Measurements from ENCODE around the gene CARD11. TPM values are rescaled to one million over a fixed set of nuclear protein-coding genes. Genes with fewer than 3 reads are reported as not detected.

Gene CARD11
- total and polyA plus RNA-seq, 2 experiments from 2014 or later = 0.15 TPM; not detected in 1

DNA sequence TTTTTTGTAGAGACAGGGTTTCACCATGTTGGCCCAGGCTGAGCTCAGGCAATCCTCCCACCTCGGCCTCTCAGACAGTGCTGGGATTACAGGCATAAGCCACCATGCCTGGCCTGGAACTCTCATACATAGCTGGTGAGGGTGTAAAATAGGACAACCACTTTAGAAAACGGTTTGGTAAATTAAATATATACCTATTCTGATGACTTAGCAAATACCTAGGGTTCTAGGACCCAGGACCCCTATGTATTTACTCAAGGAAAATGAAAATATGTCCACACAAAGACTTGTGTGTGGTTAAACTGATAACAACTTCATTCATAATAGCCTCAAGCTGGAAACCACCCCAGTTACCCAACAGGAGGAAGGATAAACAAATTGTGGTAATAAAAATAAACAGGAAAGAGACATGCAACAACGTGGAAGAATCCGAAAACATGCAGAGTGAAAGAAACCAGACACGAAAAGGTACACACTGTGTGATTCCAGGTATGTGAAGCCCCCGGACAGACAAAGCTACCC, 52.7 kb downstream of the CARD11 start:
- TF ChIP-seq, protein P1, sequence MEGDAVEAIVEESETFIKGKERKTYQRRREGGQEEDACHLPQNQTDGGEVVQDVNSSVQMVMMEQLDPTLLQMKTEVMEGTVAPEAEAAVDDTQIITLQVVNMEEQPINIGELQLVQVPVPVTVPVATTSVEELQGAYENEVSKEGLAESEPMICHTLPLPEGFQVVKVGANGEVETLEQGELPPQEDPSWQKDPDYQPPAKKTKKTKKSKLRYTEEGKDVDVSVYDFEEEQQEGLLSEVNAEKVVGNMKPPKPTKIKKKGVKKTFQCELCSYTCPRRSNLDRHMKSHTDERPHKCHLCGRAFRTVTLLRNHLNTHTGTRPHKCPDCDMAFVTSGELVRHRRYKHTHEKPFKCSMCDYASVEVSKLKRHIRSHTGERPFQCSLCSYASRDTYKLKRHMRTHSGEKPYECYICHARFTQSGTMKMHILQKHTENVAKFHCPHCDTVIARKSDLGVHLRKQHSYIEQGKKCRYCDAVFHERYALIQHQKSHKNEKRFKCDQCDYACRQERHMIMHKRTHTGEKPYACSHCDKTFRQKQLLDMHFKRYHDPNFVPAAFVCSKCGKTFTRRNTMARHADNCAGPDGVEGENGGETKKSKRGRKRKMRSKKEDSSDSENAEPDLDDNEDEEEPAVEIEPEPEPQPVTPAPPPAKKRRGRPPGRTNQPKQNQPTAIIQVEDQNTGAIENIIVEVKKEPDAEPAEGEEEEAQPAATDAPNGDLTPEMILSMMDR (IDR thresholded peaks at IDR 0.05; ENCODE audit: low read depth, low read length) = no peak
- H3K4me1 ChIP-seq (ENCODE audit: low read depth) = no peaks in the 10 kb centered on the region

DNA sequence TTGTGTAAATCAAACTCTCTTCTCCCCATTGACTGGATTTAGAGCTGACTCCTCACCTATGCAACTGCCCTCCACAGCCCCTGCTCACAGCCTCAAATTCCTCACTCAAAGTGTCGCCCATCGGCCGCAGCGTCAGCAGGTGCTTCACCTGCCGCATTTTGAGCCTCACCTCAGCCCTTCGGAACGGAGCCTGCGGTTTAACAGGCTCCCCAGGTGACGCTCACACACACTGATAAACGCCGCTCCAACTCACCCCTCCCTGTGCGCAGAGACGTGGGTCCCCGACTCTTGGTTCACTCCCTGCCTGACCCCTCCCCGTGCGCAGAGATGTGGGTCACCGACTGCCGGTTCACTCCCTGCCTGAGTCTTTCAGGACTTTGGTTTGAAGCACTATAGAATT, 57.1 kb downstream of the CARD11 start:
- Histone ChIP-seq H3K9me3 (ENCODE audit: low read depth) (no peaks in the 10 kb centered on the region), H3K27me3 (no peaks in the 10 kb centered on the region), H3K4me3 (no peak overlapping the region), H3K36me3 (no peaks in the 10 kb centered on the region), H3K4me1 (ENCODE audit: low read depth) (no peaks in the 10 kb centered on the region), H3K27ac (no peak overlapping the region)
- TF ChIP-seq, protein P1 (IDR thresholded peaks at IDR 0.05; ENCODE audit: low read depth, low read length) = no peak
- no peak for DNase-seq (ENCODE audit: low read depth in 1 of 2, low spot score in 1 of 2)

More for the DNA sequence above, 52.7 kb downstream of the CARD11 start:
- no peak for DNase-seq (ENCODE audit: low read depth in 1 of 2, low spot score in 1 of 2)
- Histone ChIP-seq H3K9me3 (ENCODE audit: low read depth) (no peaks in the 10 kb centered on the region), H3K36me3 (no peaks in the 10 kb centered on the region), H3K27ac (no peak overlapping the region), H3K27me3 (no peaks in the 10 kb centered on the region), H3K4me3 (no peak overlapping the region)

DNA sequence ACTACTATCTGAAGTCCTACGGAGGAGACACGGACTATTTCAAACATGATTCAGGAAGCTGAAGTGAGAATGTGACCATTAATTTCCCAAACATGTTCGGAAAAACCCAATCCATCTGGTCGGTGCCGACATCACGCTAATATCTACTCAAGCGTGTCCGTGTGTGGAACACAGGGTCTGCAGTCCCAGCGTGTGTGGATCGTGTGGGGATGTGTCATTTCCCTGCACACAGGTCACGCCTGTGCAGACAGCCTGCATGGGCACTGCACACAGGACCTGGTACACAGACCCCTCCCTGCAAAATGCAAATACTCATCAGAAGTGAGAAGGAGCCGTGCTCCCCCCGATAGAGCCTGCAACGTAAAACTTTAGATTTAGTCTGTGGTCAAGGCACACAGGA, 57.8 kb downstream of the CARD11 start:
- H3K36me3 ChIP-seq = no peaks in the 10 kb centered on the region
- DNase-seq (ENCODE audit: low read depth in 1 of 2, low spot score in 1 of 2) = no peak
- H3K4me3 ChIP-seq = no peak overlapping the region

DNA sequence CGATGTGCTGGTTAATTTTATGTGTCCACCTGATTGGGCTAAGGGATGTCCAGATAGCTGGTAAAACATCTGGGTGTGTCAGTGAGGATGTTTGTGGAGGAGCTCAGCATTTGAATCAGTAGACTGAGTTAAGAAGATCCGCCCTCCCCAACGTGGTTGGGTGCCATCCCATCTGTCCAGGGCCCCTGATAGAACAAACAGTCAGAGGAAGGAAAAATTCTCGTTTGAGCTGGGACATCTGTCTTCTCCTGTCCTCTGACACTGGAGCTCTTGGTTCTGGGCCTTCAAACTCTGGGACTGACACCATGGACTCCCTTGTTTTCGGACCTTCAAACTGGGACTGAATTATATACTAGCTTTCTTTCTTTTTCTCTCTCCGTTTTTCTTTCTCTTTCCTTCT, 59.6 kb downstream of the CARD11 start:
- no peak for DNase-seq (ENCODE audit: low read depth in 1 of 2, low spot score in 1 of 2)
- Histone ChIP-seq H3K4me1 (ENCODE audit: low read depth) (no peaks in the 10 kb centered on the region), H3K4me3 (no peak overlapping the region), H3K27ac (no peak overlapping the region), H3K9me3 (ENCODE audit: low read depth) (no peaks in the 10 kb centered on the region), H3K36me3 (no peaks in the 10 kb centered on the region), H3K27me3 (no peaks in the 10 kb centered on the region)
- TF ChIP-seq, protein P1 (IDR thresholded peaks at IDR 0.05; ENCODE audit: low read depth, low read length) = no peak

More for the DNA sequence above, 57.8 kb downstream of the CARD11 start:
- H3K4me1 ChIP-seq (ENCODE audit: low read depth) = no peaks in the 10 kb centered on the region
- no peak overlapping the region for H3K27ac ChIP-seq
- TF ChIP-seq, protein P1 (IDR thresholded peaks at IDR 0.05; ENCODE audit: low read depth, low read length) = no peak
- H3K9me3 ChIP-seq (ENCODE audit: low read depth) = no peaks in the 10 kb centered on the region
- no peaks in the 10 kb centered on the region for H3K27me3 ChIP-seq

DNA sequence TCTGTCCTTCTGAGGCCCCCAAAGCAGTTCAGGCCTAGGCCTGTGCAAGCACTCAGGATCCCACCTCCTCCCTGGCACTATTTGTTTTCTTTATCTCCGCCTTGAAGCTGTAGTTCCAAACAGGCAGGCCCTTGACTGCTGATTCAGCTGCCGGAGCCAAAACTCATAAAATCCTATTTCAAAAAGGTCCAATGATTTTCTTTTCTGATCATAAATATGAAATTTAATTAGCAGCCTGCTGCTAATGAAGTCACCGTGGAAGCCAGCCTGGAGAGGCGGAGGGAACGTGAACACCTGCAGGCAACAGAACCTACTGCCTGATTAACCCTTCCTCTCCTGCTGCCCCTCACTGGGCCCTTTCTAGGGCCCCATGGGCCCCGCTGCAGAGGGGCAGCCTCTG, 60.1 kb downstream of the CARD11 start:
- no peak overlapping the region for H3K4me3 ChIP-seq
- H3K4me1 ChIP-seq (ENCODE audit: low read depth) = no peaks in the 10 kb centered on the region
- no peak for DNase-seq (ENCODE audit: low read depth in 1 of 2, low spot score in 1 of 2)
- no peak overlapping the region for H3K27ac ChIP-seq
- TF ChIP-seq, protein P1 (IDR thresholded peaks at IDR 0.05; ENCODE audit: low read depth, low read length) = no peak
- H3K36me3 ChIP-seq = no peaks in the 10 kb centered on the region
- H3K9me3 ChIP-seq (ENCODE audit: low read depth) = no peaks in the 10 kb centered on the region
- H3K27me3 ChIP-seq = no peaks in the 10 kb centered on the region

Measured in cardiac muscle cell (in vitro differentiated cells and primary cell).